Neuron (in vitro differentiated cells): ENCODE measurements around the gene L3HYPDH.
"Not testable (repeated sequence)": the region's sequence is repeated elsewhere in the genome, so short reads cannot be mapped to it uniquely, and the experiment has no call there.

Experiments
- H2AFZ ChIP-seq: one replicate; pipeline ENCODE4 v1.6.1; 2013; ENCODE audit warnings: low read depth, mild to moderate bottlenecking, inconsistent platforms, low read length, moderate library complexity
- H3K27me3 ChIP-seq: one replicate; pipeline ENCODE4 v1.6.1; 2013; ENCODE audit warnings: low read length; ENCODE audit not compliant: insufficient read depth
- H3K36me3 ChIP-seq: one replicate; pipeline ENCODE4 v1.6.1; 2013; ENCODE audit warnings: low read length; ENCODE audit not compliant: insufficient read depth
- H3K4me1 ChIP-seq: one replicate; pipeline ENCODE4 v1.6.1; 2013; ENCODE audit warnings: low read length; ENCODE audit not compliant: insufficient read depth
- H3K4me3 ChIP-seq: 2 replicates; pipeline ENCODE4 v1.5.1; 2013; ENCODE audit warnings: mild to moderate bottlenecking, low read length, moderate library complexity
- H3K9me3 ChIP-seq: one replicate; pipeline ENCODE4 v1.6.1; 2013; ENCODE audit warnings: low read length

Gene L3HYPDH

DNA sequence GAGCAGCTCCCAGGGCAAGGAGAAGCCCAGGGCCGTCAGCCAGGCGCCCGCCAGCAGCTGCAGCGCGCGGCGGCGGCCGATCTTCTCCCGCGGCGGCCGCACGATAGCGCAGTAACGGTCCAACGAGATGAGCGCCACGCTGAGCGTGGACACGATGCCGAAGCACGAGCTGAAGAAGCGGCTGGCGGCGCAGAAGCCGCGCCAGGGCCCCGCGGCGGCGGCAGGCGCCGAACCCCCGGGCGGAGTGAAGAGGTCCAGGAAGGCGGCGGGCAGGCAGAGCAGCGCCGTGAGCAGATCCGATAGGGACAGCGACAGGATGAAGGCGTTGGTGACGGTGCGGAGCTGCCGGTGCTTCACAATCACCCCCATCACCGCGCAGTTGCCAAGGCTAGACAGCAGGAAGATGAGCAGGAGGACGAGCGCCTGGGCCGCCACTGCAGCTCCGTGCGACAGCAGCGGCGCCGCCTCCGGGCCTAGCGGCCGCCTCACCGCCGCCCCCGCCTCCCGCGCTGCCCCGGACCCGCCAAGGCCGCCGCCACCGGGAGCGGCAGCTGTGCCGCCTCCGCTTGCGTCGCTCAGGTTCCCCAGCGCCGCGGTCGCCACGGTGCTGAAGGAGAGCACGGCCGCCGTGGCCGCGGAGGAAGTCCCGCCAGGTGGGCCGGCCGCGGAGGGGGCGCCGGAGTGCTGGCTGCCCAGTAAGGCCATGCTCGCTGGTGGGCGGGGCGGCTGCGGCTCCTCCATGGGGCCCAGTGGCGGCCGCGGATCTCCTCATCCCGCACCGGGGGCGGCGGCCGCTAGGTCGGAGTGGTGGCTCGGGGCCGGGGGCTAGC is 19.5 kb downstream of the L3HYPDH start:
- no peak overlapping the region for H2AFZ ChIP-seq
- H3K9me3 ChIP-seq, result peaks cover 6% of the 10 kb centered on the region
- no peaks in the 10 kb centered on the region for H3K27me3 ChIP-seq
- H3K36me3 ChIP-seq, result peaks cover 27% of the 10 kb centered on the region
- H3K4me3 ChIP-seq, result no peak overlapping the region
- H3K4me1 ChIP-seq, result no peaks in the 10 kb centered on the region

DNA sequence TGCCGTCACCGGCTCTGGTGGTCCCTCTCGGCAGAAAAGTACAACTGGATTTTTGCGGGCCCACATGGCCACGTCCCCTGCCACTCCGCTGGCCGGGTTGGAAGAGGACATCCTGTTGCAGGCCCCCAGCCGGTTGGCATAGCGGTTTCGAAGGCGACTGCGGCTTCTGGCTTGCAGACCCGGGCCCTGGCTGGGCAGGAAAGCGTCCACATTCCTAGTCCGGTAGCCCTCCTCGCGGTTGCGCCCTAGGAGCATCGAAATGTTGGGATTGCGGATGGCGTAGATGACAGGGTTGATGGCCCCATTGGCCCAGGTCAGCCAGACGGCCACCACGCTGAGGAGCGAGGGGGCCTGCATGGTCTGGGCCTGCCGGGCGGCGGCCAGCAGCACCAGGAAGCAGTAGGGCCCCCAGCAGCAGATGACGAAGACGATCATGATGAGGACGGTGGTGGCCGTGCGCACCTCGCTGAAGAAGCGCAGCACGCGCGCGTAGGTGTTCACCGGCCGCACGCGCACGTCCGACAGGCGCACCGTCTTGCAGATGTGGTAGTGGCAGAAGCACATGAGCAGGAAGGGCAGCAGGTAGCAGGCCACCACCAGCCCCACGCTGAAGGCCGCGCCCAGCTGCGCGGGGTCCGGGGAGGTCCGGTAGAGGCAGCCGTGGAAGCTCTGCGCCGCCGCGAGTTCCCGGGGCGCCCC is 20.3 kb downstream of the L3HYPDH start:
- peaks cover 27% of the 10 kb centered on the region for H3K36me3 ChIP-seq
- no peak overlapping the region for H3K4me3 ChIP-seq

GRCh38 chr14:59461891-59462290 is 22.3 kb downstream of the L3HYPDH start:
- Histone ChIP-seq H3K27me3 (no peaks in the 10 kb centered on the region), H3K4me3 (no peak overlapping the region), H3K36me3 (peaks cover 36% of the 10 kb centered on the region), H2AFZ (no peak overlapping the region), H3K9me3 (peaks cover 6% of the 10 kb centered on the region), H3K4me1 (no peaks in the 10 kb centered on the region)

More for the DNA sequence above, 20.3 kb downstream of the L3HYPDH start:
- no peaks in the 10 kb centered on the region for H3K4me1 ChIP-seq
- H3K27me3 ChIP-seq, result no peaks in the 10 kb centered on the region
- peaks cover 6% of the 10 kb centered on the region for H3K9me3 ChIP-seq
- no peak overlapping the region for H2AFZ ChIP-seq

- H3K36me3 ChIP-seq, result peaks cover 45% of the 10 kb centered on the region
- no peaks in the 10 kb centered on the region for H3K4me1 ChIP-seq
- no peak overlapping the region for H3K4me3 ChIP-seq
- H3K9me3 ChIP-seq, result peaks cover 4% of the 10 kb centered on the region
- H3K27me3 ChIP-seq, result no peaks in the 10 kb centered on the region
- no peak overlapping the region for H2AFZ ChIP-seq
These were observed 23.8 kb downstream of the L3HYPDH start for GRCh38 chr14:59460378-59460777.

DNA sequence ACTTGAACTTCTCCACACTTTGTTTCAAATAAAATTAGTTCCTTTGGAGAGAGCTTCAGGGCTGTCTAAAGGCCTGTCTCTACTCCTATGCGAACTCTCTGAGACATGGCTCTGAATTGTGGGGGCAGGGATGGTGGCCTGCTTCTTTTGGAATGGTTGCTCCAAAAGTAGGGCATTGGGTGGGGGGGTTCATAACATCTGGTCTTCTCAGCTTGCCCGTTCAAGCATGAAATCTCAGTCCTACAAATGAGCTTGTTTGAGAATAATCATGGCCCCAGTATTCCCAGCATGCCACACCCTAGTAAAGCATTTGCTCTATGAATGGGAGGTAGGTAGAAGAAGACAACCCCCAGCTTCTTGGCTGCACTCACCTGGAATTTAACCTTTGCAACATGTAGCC is 25.7 kb downstream of the L3HYPDH start:
- H3K36me3 ChIP-seq, result peaks cover 40% of the 10 kb centered on the region
- no peak overlapping the region for H2AFZ ChIP-seq
- no peaks in the 10 kb centered on the region for H3K9me3 ChIP-seq
- no peaks in the 10 kb centered on the region for H3K4me1 ChIP-seq
- no peaks in the 10 kb centered on the region for H3K27me3 ChIP-seq
- H3K4me3 ChIP-seq, result no peak overlapping the region

GRCh38 chr14:59455411-59455810 is 28.8 kb downstream of the L3HYPDH start:
- H2AFZ ChIP-seq, result no peak overlapping the region
- H3K4me3 ChIP-seq, result no peak overlapping the region
- no peaks in the 10 kb centered on the region for H3K9me3 ChIP-seq
- H3K36me3 ChIP-seq, result peaks cover 27% of the 10 kb centered on the region
- no peaks in the 10 kb centered on the region for H3K4me1 ChIP-seq
- no peaks in the 10 kb centered on the region for H3K27me3 ChIP-seq

DNA sequence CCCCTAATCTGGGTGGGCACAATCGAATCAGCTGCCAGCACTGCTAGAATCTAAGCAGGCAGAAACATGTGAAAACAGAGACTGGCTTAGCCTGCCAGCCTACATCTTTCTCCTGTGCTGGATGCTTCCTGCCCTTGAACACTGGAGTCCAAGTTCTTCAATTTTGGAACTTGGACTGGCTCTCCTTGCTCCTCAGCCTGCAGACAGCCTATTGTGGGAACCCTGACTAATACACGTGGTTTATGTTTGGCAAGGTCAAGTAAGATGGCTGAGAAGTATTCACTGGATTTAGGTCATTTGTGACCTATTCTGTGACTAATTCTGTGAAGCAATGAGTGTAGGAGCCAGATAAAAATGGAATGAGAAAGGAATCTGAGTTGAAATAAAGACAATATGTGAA is 30.1 kb downstream of the L3HYPDH start:
- Histone ChIP-seq H3K27me3 (no peaks in the 10 kb centered on the region), H3K4me1 (no peaks in the 10 kb centered on the region), H3K4me3 (no peak overlapping the region), H3K9me3 (no peaks in the 10 kb centered on the region), H2AFZ (no peak overlapping the region), H3K36me3 (peaks cover 27% of the 10 kb centered on the region)

- H3K4me3 ChIP-seq, result no peak overlapping the region
- peaks cover 17% of the 10 kb centered on the region for H3K36me3 ChIP-seq
- no peaks in the 10 kb centered on the region for H3K27me3 ChIP-seq
- H2AFZ ChIP-seq, result no peak overlapping the region
- H3K4me1 ChIP-seq, result no peaks in the 10 kb centered on the region
- no peaks in the 10 kb centered on the region for H3K9me3 ChIP-seq
These were observed 32.4 kb downstream of the L3HYPDH start for GRCh38 chr14:59451849-59452248.

- Histone ChIP-seq H3K9me3 (no peaks in the 10 kb centered on the region), H3K4me3 (no peak overlapping the region), H3K27me3 (no peaks in the 10 kb centered on the region), H3K36me3 (peaks cover 9% of the 10 kb centered on the region), H3K4me1 (no peaks in the 10 kb centered on the region), H2AFZ (no peak overlapping the region)
These were observed 33.5 kb downstream of the L3HYPDH start for GRCh38 chr14:59450716-59451115.

GRCh38 chr14:59448673-59449072 is 35.5 kb downstream of the L3HYPDH start:
- H3K27me3 ChIP-seq, H3K36me3 ChIP-seq, H3K4me1 ChIP-seq, H3K9me3 ChIP-seq, H2AFZ ChIP-seq, H3K4me3 ChIP-seq: not testable (repeated sequence)

DNA sequence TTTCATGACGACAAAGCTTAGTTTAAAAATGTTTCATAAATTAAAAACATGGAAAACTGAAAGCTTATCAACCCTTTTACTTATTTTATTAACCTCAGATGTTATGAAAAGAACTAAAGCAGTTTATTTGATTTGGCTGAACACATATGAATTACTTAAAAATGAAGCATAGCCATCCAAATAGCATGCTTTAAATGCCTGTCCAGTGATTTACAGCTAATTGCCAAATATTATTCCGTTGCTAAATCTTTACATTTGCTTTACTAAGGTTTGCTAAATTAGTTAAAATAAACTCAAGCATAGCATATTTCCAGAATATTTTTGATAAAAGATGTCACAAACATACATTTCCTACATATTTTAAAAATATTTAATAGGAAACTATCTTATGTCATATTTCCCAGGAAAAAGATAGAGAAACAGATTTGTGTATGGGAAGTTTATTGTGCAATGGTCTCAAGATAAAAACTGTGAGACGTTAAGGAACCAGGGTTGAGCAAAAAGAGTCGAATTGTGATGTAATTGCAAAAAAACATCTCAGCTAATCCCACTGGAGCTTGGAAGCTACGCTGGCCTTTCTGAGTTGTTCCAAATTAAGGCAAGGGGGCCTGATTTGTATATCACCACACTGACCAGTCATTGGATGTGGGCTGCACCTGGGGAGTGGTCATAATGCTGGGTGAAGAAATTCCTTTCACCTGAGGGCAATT is 44.8 kb downstream of the L3HYPDH start:
- Histone ChIP-seq H3K27me3 (no peaks in the 10 kb centered on the region), H2AFZ (no peak overlapping the region), H3K36me3 (no peaks in the 10 kb centered on the region), H3K4me3 (no peak overlapping the region), H3K9me3 (no peaks in the 10 kb centered on the region), H3K4me1 (no peaks in the 10 kb centered on the region)

DNA sequence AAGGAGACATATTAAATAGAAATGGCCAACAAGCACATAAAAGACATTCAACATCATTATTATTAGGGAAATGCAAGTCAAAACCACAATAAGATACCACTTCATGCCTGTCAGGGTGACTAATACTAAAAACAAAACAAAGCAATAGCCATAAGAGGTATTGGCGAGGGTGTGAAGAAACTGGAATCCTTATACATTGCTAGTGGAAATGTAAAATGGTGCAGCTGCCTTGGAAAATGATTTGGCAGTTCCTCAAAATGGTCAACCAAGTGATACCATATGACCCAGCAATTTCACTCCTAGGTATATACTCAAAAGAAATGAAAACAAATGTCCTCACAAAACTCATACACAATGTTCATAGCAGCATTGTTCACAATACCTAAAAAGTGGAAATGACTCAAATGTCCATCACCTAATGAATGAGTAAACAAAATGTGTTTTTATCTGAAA is 46.0 kb downstream of the L3HYPDH start:
- no peak overlapping the region for H3K4me3 ChIP-seq
- no peak overlapping the region for H2AFZ ChIP-seq
- no peaks in the 10 kb centered on the region for H3K9me3 ChIP-seq
- H3K36me3 ChIP-seq, result no peaks in the 10 kb centered on the region
- H3K4me1 ChIP-seq, result no peaks in the 10 kb centered on the region
- H3K27me3 ChIP-seq, result no peaks in the 10 kb centered on the region

- Histone ChIP-seq H3K36me3 (no peaks in the 10 kb centered on the region), H3K9me3 (no peaks in the 10 kb centered on the region), H2AFZ (no peak overlapping the region), H3K27me3 (no peaks in the 10 kb centered on the region), H3K4me3 (no peak overlapping the region), H3K4me1 (no peaks in the 10 kb centered on the region)
These were observed 48.2 kb downstream of the L3HYPDH start for GRCh38 chr14:59435987-59436386.
